OCI-LY7 (cell line): ENCODE data around the gene DUSP2. TPM values are rescaled to one million over a fixed set of nuclear protein-coding genes. Genes with fewer than 3 reads are reported as not detected.

Experiments used
- BruUV-seq: library from RNA; stranded (reverse); fragments of 400-500 nt; replicated peaks from 2 replicates; lab custom pipeline; 2021; lab: Mats Ljungman, UMichigan
- CTCF ChIA-PET: fragments of 300-600 bp; sonication (Branson Sonifier 250); formaldehyde crosslinking; loops from one replicate; lab custom pipeline; 2022; ENCODE audit warnings: antibody characterized with exemption; ENCODE audit not compliant: unreplicated experiment; lab: Charles Lee
- POLR2A ChIA-PET: fragments of 300-600 bp; sonication (Branson Sonifier 250); formaldehyde crosslinking; loops from one replicate; lab custom pipeline; 2022; ENCODE audit warnings: antibody characterized with exemption; lab: Charles Lee
- DNase-seq: peaks from one replicate; pipeline ENCODE4 v3.0.0-alpha.2; 2015; ENCODE audit warnings: low spot score
- H2AFZ ChIP-seq: fragments of 200-600 bp; sonication (generic), shearing (Covaris generic); 2 replicates; pipeline ENCODE4 v1.6.1; 2014; ENCODE audit warnings: mild to moderate bottlenecking, antibody characterized with exemption, low read length, moderate library complexity
- H3K27ac ChIP-seq: fragments of 200-600 bp; sonication (generic); 2 replicates; pipeline ENCODE4 v1.5.1; 2014; ENCODE audit warnings: mixed run types, low read depth, mild to moderate bottlenecking, moderate library complexity, low read length, inconsistent platforms; ENCODE audit not compliant: poor library complexity, severe bottlenecking
- H3K36me3 ChIP-seq: fragments of 200-600 bp; sonication (generic); 2 replicates; pipeline ENCODE4 v1.6.1; 2014; ENCODE audit warnings: mild to moderate bottlenecking, antibody characterized with exemption, low read length, moderate library complexity, mixed read lengths; ENCODE audit not compliant: insufficient read depth
- H3K4me1 ChIP-seq: fragments of 200-600 bp; sonication (generic); 2 replicates; pipeline ENCODE4 v1.5.1; 2014; ENCODE audit warnings: mild to moderate bottlenecking, low read length; ENCODE audit not compliant: insufficient read depth, poor library complexity, severe bottlenecking
- H3K4me2 ChIP-seq: fragments of 200-600 bp; sonication (generic); 2 replicates; pipeline ENCODE4 v1.6.1; 2014; ENCODE audit warnings: mild to moderate bottlenecking, low read length
- H3K4me3 ChIP-seq: fragments of 200-600 bp; sonication (generic); 2 replicates; pipeline ENCODE4 v1.5.1; 2014; ENCODE audit warnings: mild to moderate bottlenecking, low read depth, low read length; ENCODE audit not compliant: poor library complexity, severe bottlenecking
- H3K79me2 ChIP-seq: fragments of 200-600 bp; sonication (generic); 2 replicates; pipeline ENCODE4 v1.6.1; 2016; ENCODE audit warnings: low read depth, mild to moderate bottlenecking, low read length, moderate library complexity, mixed read lengths; ENCODE audit not compliant: insufficient read depth
- H3K9me2 ChIP-seq: fragments of 200-600 bp; sonication (generic); 2 replicates; pipeline ENCODE4 v1.6.1; 2016; ENCODE audit warnings: mild to moderate bottlenecking, low read length, mixed read lengths; ENCODE audit not compliant: insufficient read depth
- H3K9me3 ChIP-seq: fragments of 200-600 bp; sonication (generic); 2 replicates; pipeline ENCODE4 v1.6.1; 2014; ENCODE audit warnings: mild to moderate bottlenecking, mixed run types, low read length, mixed read lengths
- H4K20me1 ChIP-seq: fragments of 200-600 bp; sonication (generic); 2 replicates; pipeline ENCODE4 v1.6.1; 2014; ENCODE audit warnings: mild to moderate bottlenecking, antibody characterized with exemption, low read length, moderate library complexity, mixed read lengths; ENCODE audit not compliant: insufficient read depth
- EZH2phosphoT487 ChIP-seq: fragments of 200-600 bp; sonication (generic); IDR thresholded peaks from 2 replicates; pipeline ENCODE4 v1.6.1; 2018; ENCODE audit warnings: low read depth, borderline replicate concordance, mild to moderate bottlenecking, mixed run types, antibody characterized with exemption, low read length, moderate library complexity, mixed read lengths
- intact Hi-C: fragments of 100-400 bp; cut with micrococcal nuclease; formaldehyde crosslinking; loops from one replicate; pipeline ENCODE4 v1.10.0; 2022; ENCODE audit not compliant: unreplicated experiment
- total RNA-seq, 2 experiments: library from RNA; depleted of rRNA in 1 of 2; stranded (reverse); fragments of >200 nt in 1 of 2; shearing (Covaris generic) in 1 of 2; gene quantifications; 2 replicates each; pipeline ENCODE4 v1.2.3, GENCODE V29; 2014 to 2022
- TF ChIP-seq, protein P1 (sequence below): fragments of 200-600 bp; sonication (generic); conservative IDR thresholded peaks from 2 replicates; pipeline ENCODE4 v1.5.1; 2014; ENCODE audit warnings: mild to moderate bottlenecking, antibody characterized with exemption, low read length, moderate library complexity, mixed read lengths

DUSP2 gene
- total RNA-seq, 2 experiments from 2014 or later, result 37.3 to 110 TPM

DNA sequence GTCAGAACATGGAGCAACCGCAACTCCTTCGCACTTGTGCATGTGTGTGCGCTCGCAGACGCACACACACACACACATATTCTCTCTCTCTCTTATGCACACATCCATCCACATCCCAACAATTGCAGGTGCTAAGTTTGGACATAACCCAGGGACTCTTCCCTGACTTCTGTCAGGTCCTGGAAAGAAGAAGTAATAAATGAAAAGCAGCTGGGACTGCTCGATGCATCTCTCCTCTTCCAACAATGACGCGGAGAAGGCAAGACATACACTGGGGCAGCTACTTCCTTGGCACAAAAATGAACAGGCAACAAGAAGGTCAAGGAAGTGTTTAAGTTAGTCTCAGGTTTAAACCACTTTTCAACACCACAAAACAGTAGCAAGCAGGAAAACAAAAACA lies 39.7 kb upstream of the DUSP2 start:
- POLR2A ChIA-PET, result interaction anchor here (1.1 kb wide), 1 partner anchor 18 kb away, joined by 3 read pairs; no protein-coding TSS in a partner anchor
- TF ChIP-seq EZH2phosphoT487, result no peak
- TF ChIP-seq, protein P1, sequence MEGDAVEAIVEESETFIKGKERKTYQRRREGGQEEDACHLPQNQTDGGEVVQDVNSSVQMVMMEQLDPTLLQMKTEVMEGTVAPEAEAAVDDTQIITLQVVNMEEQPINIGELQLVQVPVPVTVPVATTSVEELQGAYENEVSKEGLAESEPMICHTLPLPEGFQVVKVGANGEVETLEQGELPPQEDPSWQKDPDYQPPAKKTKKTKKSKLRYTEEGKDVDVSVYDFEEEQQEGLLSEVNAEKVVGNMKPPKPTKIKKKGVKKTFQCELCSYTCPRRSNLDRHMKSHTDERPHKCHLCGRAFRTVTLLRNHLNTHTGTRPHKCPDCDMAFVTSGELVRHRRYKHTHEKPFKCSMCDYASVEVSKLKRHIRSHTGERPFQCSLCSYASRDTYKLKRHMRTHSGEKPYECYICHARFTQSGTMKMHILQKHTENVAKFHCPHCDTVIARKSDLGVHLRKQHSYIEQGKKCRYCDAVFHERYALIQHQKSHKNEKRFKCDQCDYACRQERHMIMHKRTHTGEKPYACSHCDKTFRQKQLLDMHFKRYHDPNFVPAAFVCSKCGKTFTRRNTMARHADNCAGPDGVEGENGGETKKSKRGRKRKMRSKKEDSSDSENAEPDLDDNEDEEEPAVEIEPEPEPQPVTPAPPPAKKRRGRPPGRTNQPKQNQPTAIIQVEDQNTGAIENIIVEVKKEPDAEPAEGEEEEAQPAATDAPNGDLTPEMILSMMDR, result no peak
- no peak for DNase-seq
- no peak overlapping the region for H3K27ac ChIP-seq
- TSS peak; percentile 69 for BruUV-seq
- H3K4me2 ChIP-seq, result no peak overlapping the region
- H4K20me1 ChIP-seq, result no peaks in the 10 kb centered on the region
- no peak overlapping the region for H3K4me3 ChIP-seq
- H3K9me2 ChIP-seq, result no peaks in the 10 kb centered on the region
- H3K36me3 ChIP-seq, result peaks cover 70% of the 10 kb centered on the region
- CTCF ChIA-PET, result no interaction called here
- H3K79me2 ChIP-seq, result no peaks in the 10 kb centered on the region
- H2AFZ ChIP-seq, result no peak overlapping the region
- intact Hi-C loops, result loop anchor here (5.0 kb wide), 1 partner anchor 82 kb away; the partner anchor contains the start of genes CIAO1 and TMEM127
- H3K9me3 ChIP-seq, result no peaks in the 10 kb centered on the region
- peaks cover 10% of the 10 kb centered on the region for H3K4me1 ChIP-seq

DNA sequence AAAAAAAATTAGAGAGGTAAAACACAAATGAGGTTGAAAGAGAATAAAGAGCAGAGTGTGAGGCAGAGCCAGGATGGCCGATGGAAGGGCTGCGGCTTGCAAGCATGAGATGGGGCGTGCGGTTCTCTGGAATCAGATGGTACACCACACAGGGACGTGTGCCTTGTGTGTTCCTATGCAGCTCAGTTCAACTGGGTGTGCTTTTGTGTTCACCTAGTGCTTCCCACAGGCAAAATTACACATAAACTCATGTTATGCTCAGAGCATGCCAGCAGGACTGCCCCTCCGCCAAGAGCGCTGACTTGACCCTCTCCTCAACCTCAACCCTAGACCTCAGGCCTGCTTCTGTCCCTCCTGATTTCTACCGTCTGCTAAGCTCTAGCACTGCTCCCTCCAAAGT lies 38.9 kb upstream of the DUSP2 start:
- Histone ChIP-seq H3K79me2 (no peaks in the 10 kb centered on the region), H3K4me1 (peaks cover 10% of the 10 kb centered on the region), H3K4me2 (no peak overlapping the region), H3K9me2 (no peaks in the 10 kb centered on the region), H3K9me3 (no peaks in the 10 kb centered on the region), H2AFZ (no peak overlapping the region), H3K4me3 (no peak overlapping the region), H3K27ac (no peak overlapping the region), H3K36me3 (peaks cover 63% of the 10 kb centered on the region), H4K20me1 (no peaks in the 10 kb centered on the region)
- TF ChIP-seq, protein P1, result no peak
- no peak for TF ChIP-seq EZH2phosphoT487
- no TSS peak for BruUV-seq
- ChIA-PET CTCF (no interaction called here), POLR2A (no interaction called here)
- intact Hi-C loops, result loop anchor here (5.0 kb wide), 1 partner anchor 83 kb away; the partner anchor contains the start of genes CIAO1 and TMEM127
- no peak for DNase-seq

DNA sequence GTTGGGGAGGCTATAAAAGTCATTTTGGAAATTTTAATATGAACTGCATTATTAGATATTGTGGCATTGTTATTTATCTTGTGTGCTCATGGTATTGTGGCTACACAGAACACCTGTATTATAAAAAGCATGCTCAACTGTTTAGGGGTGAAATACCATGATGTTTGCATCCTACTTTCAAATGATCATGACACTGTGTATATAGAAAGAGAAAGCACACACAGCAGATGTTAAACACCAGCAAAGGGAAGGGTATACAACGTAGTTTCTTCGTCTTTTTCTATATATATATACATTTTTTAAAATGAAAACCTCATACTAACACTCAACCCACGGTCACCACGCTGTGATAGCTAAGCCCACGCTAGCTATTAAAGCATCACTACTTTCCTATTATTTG lies 36.3 kb upstream of the DUSP2 start:
- Histone ChIP-seq H2AFZ (no peak overlapping the region), H3K9me3 (no peaks in the 10 kb centered on the region), H3K79me2 (no peaks in the 10 kb centered on the region), H3K4me1 (peaks cover 10% of the 10 kb centered on the region), H3K27ac (no peak overlapping the region), H3K36me3 (peaks cover 38% of the 10 kb centered on the region), H4K20me1 (no peaks in the 10 kb centered on the region), H3K9me2 (no peaks in the 10 kb centered on the region), H3K4me3 (no peak overlapping the region), H3K4me2 (no peak overlapping the region)
- no TSS peak for BruUV-seq
- intact Hi-C loops, result loop anchor here (5.0 kb wide), 1 partner anchor 86 kb away; the partner anchor contains the start of genes CIAO1 and TMEM127
- TF ChIP-seq EZH2phosphoT487, result no peak
- TF ChIP-seq, protein P1, result no peak
- CTCF ChIA-PET, result no interaction called here
- POLR2A ChIA-PET, result interaction anchor here (0.6 kb wide), 1 partner anchor 53 kb away, joined by 4 read pairs; no protein-coding TSS in a partner anchor
- DNase-seq, result no peak
